Suprapubic skin (tissue), 3 donors: ENCODE data around the gene KRTAP24-1.

ENCODE experiments used
- POLR2AphosphoS5 ChIP-seq, 3 donors: sonication (generic); formaldehyde crosslinking; IDR thresholded peaks; one replicate each; pipeline ENCODE4 v1.6.1; 2017; ENCODE audit warnings: antibody characterized with exemption in 3 of 3
- TF ChIP-seq, protein P1 (sequence below), 2 donors: fragments of 200-600 bp in 1 of 2; fragments of 450-650 bp in 1 of 2; sonication (generic) in 1 of 2; IDR thresholded peaks; one replicate each; pipeline ENCODE4 v1.5.1; 2016 to 2019; ENCODE audit warnings: antibody characterized with exemption in 2 of 2, mild to moderate bottlenecking in 1 of 2, moderate library complexity in 1 of 2

DNA sequence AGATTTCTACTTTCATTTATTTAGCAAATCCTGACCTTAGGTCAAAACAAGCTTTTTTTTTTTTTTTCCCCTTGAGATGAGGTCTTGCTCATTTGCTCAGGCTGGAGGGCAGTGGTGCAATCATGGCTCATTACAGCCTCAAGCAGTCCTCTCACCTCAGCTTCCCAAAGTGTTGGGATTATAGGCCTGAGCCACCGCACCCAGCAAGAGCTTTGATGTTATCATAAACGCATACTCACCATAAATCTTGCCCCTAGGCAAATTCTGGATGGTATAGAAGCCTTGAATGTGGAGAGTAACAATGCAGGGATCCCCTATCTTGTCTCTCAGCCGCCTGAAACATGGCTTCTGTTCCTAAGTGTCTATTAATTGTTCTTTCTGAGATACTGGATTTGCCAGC, 42.1 kb downstream of the KRTAP24-1 start:
- TF ChIP-seq, protein P1, sequence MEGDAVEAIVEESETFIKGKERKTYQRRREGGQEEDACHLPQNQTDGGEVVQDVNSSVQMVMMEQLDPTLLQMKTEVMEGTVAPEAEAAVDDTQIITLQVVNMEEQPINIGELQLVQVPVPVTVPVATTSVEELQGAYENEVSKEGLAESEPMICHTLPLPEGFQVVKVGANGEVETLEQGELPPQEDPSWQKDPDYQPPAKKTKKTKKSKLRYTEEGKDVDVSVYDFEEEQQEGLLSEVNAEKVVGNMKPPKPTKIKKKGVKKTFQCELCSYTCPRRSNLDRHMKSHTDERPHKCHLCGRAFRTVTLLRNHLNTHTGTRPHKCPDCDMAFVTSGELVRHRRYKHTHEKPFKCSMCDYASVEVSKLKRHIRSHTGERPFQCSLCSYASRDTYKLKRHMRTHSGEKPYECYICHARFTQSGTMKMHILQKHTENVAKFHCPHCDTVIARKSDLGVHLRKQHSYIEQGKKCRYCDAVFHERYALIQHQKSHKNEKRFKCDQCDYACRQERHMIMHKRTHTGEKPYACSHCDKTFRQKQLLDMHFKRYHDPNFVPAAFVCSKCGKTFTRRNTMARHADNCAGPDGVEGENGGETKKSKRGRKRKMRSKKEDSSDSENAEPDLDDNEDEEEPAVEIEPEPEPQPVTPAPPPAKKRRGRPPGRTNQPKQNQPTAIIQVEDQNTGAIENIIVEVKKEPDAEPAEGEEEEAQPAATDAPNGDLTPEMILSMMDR (IDR thresholded peaks at IDR 0.05): no peak
- no peak for TF ChIP-seq POLR2AphosphoS5 (IDR thresholded peaks at IDR 0.05)
